ENCODE data around the gene GM2A.
A peak's percentile ranks its signal among the peaks of the same experiment; 100 is the strongest.

GRCh38 chr5:151315998-151316597, 63.1 kb downstream of the GM2A start:
- peak; percentile 75 to 84 (median 80) for TF ChIP-seq CTCF (IDR thresholded peaks at IDR 0.05)
- no peak for TF ChIP-seq POLR2A (IDR thresholded peaks at IDR 0.05)

All from right lobe of liver (tissue), 4 donors.